Measurements from ENCODE around the gene NDRG3. TPM values are rescaled to one million over a fixed set of nuclear protein-coding genes. Genes with fewer than 3 reads are reported as not detected.
"Not testable (repeated sequence)": the region's sequence is repeated elsewhere in the genome, so short reads cannot be mapped to it uniquely, and the experiment has no call there.

The NDRG3 gene
- total RNA-seq, 4 donors from 2014 or later: 17.9 to 35.0 (median 29.6) TPM

DNA sequence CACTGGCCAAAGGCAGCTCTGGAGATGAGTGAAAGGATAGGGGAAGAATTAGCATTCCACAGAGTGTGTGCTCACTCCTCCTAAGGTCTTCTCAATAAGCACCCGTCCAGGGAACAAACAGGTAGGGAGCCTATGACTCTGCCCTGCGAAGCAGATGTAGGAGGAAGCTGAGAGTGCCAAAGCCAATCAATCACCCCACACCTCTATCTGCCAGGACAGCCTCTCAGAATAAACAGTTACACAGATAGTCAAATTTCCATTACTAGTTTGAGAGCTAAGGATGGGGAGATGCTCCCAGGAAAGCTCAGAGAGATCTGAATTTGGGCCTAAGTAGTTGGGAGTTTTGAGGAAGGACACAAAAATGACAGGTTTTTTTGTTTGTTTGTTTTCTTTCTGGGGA lies 59.4 kb downstream of the NDRG3 start:
- Histone ChIP-seq H3K9me3 (no peaks in the 10 kb centered on the region), H3K36me3 (no peaks in the 10 kb centered on the region), H3K4me3 (no peak overlapping the region), H3K27me3 (no peaks in the 10 kb centered on the region), H3K4me1 (no peaks in the 10 kb centered on the region), H3K27ac (no peak overlapping the region)
- no peak for DNase-seq
- no peak for TF ChIP-seq POLR2A (IDR thresholded peaks at IDR 0.05)
- TF ChIP-seq, protein P1, sequence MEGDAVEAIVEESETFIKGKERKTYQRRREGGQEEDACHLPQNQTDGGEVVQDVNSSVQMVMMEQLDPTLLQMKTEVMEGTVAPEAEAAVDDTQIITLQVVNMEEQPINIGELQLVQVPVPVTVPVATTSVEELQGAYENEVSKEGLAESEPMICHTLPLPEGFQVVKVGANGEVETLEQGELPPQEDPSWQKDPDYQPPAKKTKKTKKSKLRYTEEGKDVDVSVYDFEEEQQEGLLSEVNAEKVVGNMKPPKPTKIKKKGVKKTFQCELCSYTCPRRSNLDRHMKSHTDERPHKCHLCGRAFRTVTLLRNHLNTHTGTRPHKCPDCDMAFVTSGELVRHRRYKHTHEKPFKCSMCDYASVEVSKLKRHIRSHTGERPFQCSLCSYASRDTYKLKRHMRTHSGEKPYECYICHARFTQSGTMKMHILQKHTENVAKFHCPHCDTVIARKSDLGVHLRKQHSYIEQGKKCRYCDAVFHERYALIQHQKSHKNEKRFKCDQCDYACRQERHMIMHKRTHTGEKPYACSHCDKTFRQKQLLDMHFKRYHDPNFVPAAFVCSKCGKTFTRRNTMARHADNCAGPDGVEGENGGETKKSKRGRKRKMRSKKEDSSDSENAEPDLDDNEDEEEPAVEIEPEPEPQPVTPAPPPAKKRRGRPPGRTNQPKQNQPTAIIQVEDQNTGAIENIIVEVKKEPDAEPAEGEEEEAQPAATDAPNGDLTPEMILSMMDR (IDR thresholded peaks at IDR 0.05): no peak
- intact Hi-C loops (cut with DNase I; ENCODE audit: low total_unique reads): no loop called here

DNA sequence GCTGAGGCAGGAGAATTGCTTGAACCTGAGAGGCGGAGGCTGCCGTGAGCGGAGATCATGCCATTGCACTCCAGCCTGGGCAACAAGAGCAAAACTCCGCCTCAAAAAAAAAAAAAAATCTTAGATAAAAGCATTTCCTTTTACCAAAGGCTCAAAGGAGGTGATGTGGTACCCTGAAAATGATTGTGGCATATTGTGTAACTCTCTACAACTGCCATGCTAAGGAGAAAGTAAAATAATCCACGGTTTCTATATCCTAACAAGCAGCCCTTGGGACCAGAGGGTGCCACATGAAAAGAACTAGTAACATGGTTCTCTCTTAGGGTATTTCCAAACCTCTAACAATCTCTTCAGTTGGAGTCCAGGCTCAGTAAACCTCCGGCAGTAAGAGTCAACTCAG lies 61.1 kb downstream of the NDRG3 start:
- H3K4me3 ChIP-seq: no peak overlapping the region
- H3K27ac ChIP-seq: no peak overlapping the region
- no peaks in the 10 kb centered on the region for H3K27me3 ChIP-seq
- intact Hi-C loops (cut with DNase I; ENCODE audit: low total_unique reads): no loop called here
- DNase-seq: no peak
- no peak for TF ChIP-seq POLR2A (IDR thresholded peaks at IDR 0.05)
- H3K4me1 ChIP-seq: no peaks in the 10 kb centered on the region
- H3K9me3 ChIP-seq: no peaks in the 10 kb centered on the region
- H3K36me3 ChIP-seq: no peaks in the 10 kb centered on the region

DNA sequence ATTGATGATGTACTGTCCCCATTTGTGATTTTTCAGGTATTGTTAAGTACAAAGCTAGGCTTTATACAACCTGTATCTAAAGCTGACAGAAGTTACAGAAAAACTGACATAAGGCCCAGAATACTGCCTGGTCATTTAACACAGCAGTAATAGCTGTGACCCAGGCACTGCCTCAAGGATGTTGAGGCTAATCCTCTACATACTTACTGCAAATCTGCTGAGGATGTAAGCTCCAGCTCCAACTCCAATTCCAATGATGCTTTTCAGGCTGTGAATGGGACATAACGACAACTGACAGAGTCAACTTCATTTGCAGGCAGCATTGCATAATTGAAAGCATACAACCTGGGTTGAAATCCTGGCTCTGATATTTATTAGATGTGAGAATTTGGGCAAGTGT lies 63.6 kb downstream of the NDRG3 start:
- Histone ChIP-seq H3K9me3 (no peaks in the 10 kb centered on the region), H3K36me3 (no peaks in the 10 kb centered on the region), H3K4me1 (no peaks in the 10 kb centered on the region), H3K4me3 (no peak overlapping the region), H3K27ac (no peak overlapping the region), H3K27me3 (no peaks in the 10 kb centered on the region)
- no peak for DNase-seq
- intact Hi-C loops (cut with DNase I; ENCODE audit: low total_unique reads): no loop called here
- TF ChIP-seq, protein P1 (IDR thresholded peaks at IDR 0.05): no peak
- TF ChIP-seq POLR2A (IDR thresholded peaks at IDR 0.05): no peak

DNA sequence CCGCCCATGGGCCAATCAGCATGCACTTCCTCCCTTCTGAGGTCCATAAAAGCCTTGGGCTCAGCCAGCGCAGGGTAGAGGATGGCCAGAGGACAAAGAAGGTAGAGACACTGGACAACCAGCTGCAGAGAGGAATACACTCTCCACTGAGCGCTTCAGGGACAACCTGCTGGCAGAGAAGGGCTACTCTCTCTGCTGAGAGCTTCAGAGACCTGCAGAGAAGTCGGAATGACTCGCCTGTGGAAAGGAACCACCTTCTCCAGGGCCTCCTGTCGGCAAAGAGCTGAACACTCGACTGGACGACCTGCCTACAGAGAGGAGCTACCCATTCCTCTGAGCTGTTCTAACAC lies 68.5 kb downstream of the NDRG3 start:
- Histone ChIP-seq H3K4me3 (no peak overlapping the region), H3K9me3 (no peaks in the 10 kb centered on the region), H3K27ac (no peak overlapping the region), H3K36me3 (no peaks in the 10 kb centered on the region), H3K4me1 (no peaks in the 10 kb centered on the region), H3K27me3 (no peaks in the 10 kb centered on the region)
- DNase-seq: no peak
- TF ChIP-seq, protein P1 (IDR thresholded peaks at IDR 0.05): no peak
- no peak for TF ChIP-seq POLR2A (IDR thresholded peaks at IDR 0.05)
- intact Hi-C loops (cut with DNase I; ENCODE audit: low total_unique reads): no loop called here

DNA sequence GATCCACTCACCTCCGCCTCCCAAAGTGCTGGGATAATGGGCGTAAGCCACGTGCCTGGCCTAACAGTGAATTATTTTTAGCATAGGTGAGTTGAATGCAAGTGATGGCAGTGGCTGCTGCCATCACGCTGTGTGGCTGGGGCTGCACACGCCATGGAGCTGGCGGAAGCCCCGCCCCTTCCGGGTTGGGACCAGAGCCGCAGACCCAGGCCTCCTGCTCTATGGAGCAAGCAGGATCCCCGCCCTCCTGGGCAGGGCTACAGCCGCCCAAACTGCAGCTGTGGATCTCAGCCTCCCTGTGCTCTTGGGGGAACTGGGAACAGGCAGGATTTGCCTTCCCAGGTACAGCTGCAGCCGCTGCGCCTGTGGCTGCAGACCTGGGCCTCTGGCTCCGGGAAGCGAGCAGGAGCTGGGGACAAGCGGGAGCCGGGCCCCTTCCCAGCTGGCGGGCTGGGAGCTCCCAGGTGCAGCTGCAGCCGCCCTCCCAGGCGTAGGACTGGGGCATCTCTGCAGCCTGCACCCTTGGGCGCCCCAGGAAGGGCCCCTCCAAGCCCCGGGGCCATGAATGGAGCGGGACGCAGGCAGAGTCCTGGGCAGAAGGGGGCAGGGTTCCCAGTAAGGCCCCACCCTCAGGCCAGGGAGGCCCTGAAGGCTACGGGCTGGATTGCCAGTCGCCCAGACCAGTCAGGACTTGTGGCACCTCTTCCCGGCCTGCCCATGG lies 69.0 kb downstream of the NDRG3 start:
- Histone ChIP-seq H3K36me3 (no peaks in the 10 kb centered on the region), H3K4me1 (no peaks in the 10 kb centered on the region), H3K9me3 (no peaks in the 10 kb centered on the region), H3K27ac (no peak overlapping the region), H3K4me3 (no peak overlapping the region), H3K27me3 (no peaks in the 10 kb centered on the region)
- intact Hi-C loops (cut with DNase I; ENCODE audit: low total_unique reads): no loop called here
- TF ChIP-seq, protein P1 (IDR thresholded peaks at IDR 0.05): no peak
- TF ChIP-seq POLR2A (IDR thresholded peaks at IDR 0.05): no peak
- DNase-seq: no peak

DNA sequence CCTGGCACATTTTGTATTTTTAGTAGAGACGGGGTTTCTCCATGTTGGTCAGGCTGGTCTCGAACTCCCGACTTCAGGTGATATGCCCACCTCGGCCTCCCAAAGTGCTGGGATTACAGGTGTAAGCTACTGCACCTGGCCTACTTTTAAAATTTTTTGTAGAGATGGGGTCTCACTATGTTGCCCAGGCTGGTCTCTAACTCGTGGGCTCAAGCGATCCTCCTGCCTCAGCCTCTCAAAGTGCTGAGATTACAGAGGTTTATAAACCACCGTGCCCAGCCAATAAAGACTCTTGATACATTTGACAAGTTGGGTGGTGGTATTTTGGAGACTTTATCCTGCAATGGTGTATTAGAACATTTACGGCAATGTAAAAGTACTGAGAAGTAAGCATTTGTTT lies 70.3 kb downstream of the NDRG3 start:
- H3K36me3 ChIP-seq; H3K27ac ChIP-seq; intact Hi-C loops (cut with DNase I; ENCODE audit: low total_unique reads); H3K9me3 ChIP-seq; H3K27me3 ChIP-seq; DNase-seq; H3K4me1 ChIP-seq; H3K4me3 ChIP-seq: not testable (repeated sequence)

Data from uterus (tissue), 4 donors.